ENCODE data around the gene RDH11.

RDH11 gene

GRCh38 chr14:67666750-67667449 lies 28.7 kb downstream of the RDH11 start:
- peak; percentile 76 for TF ChIP-seq CTCF (conservative IDR thresholded peaks at IDR 0.05)
- peak overlapping the region; percentile 5; the same call in 1 of the 2 replicates for H3K27ac ChIP-seq

GRCh38 chr14:67665868-67666267 lies 29.7 kb downstream of the RDH11 start:
- H3K27ac ChIP-seq, result no peak overlapping the region
- TF ChIP-seq CTCF (conservative IDR thresholded peaks at IDR 0.05), result no peak

DNA sequence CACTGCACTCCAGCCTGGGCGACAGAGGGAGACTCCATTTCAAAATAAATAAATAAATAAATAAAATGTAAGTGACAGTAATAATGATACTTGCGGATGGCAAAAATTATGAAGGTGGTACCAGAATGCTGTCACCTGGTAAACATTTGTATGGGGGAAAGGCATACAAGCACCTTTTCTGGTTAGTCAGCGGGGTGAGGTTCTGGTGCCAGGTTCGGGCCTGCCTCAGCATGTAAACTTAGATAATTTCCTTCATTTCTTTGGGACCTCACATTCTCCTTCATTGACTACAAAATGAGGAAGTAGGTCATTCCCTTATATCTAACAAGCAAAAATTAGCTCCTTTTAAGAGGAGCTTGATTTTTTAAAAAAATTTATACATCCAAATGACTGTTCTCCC lies 31.9 kb downstream of the RDH11 start:
- TF ChIP-seq CTCF (conservative IDR thresholded peaks at IDR 0.05), result no peak

DNA sequence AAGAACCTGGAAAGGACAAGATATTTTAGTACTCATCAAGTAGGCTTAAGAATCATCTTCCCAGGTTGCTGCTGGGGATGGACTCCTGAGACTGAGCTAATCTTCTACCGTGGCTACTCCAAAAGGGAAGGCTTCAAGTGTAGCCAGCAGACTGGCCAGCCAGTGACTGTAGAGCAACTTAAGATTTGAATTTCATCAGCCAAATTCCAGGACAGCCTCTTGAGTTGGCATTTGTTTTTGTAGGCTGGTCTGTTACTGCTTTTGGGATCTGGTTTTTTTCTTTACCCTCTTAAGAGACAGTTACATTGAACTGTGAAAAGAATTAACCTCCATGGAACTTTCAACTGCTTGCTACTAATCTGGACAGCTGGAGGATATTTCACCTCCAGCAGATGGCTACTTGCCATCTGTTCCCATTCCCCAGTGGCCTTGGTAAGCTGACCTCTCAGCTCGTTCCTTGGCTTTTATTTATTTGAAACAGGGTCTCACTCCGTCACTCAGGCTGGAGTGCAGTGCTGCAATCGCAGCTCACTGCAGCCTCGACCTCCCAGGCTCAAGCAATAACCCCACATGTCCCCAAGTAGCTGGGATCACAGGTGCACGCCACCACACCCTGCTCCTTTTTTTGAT lies 41.8 kb downstream of the RDH11 start:
- no peak overlapping the region for H3K27ac ChIP-seq
- TF ChIP-seq CTCF (conservative IDR thresholded peaks at IDR 0.05), result no peak

More for the DNA sequence above, 31.9 kb downstream of the RDH11 start:
- H3K27ac ChIP-seq, result no peak overlapping the region

DNA sequence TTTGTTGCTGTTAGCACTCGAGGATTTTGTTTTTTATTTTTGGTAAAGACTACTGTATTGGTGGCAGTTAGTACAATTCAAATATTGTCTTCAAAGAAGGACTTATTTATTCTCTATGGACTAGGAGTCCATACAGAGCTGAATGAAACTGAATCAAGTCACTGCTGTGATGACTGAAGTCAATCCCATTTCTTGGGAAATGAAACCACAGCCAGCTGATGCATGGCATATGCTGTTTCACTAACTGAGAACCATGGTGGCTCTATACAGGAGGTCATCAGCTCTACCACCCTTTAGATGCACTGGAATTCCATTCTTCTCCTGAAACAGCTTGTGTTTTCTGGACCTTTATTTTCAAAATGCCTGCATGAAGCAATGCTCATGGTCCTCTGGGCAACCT lies 43.4 kb downstream of the RDH11 start:
- TF ChIP-seq CTCF (conservative IDR thresholded peaks at IDR 0.05), result no peak
- H3K27ac ChIP-seq, result no peak overlapping the region

DNA sequence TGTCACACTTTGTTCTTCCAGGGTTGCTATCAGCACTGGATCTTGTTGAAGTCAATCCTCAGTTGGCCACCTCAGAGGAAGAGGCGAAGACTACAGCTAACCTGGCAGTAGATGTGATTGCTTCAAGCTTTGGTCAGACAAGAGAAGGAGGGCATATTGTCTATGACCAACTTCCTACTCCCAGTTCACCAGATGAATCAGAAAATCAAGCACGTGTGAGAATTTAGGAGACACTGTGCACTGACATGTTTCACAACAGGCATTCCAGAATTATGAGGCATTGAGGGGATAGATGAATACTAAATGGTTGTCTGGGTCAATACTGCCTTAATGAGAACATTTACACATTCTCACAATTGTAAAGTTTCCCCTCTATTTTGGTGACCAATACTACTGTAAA lies 44.9 kb downstream of the RDH11 start:
- no peak for TF ChIP-seq CTCF (conservative IDR thresholded peaks at IDR 0.05)
- no peak overlapping the region for H3K27ac ChIP-seq

GRCh38 chr14:67650151-67650550 lies 45.4 kb downstream of the RDH11 start:
- TF ChIP-seq CTCF (conservative IDR thresholded peaks at IDR 0.05), result no peak
- no peak overlapping the region for H3K27ac ChIP-seq
